ENCODE data around the gene DNALI1. TPM values are rescaled to one million over a fixed set of nuclear protein-coding genes. Genes with fewer than 3 reads are reported as not detected.

Gene DNALI1
- total and polyA plus RNA-seq, 2 experiments from 2014 or later: 5.4 to 25.6 TPM

- H3K36me3 ChIP-seq (ENCODE audit: insufficient read depth): no peaks in the 10 kb centered on the region
- TF ChIP-seq REST (IDR thresholded peaks at IDR 0.05; ENCODE audit: unreplicated experiment) (no peak), CTCF (conservative IDR thresholded peaks at IDR 0.05; ENCODE audit: low read depth in 2 of 2) (peak in 1 of 2 experiments; percentile 18; a peak in 1 of 4 replicates), STAT1 (IDR thresholded peaks at IDR 0.05; ENCODE audit: unreplicated experiment) (no peak)
- H3K4me3 ChIP-seq: no peak overlapping the region
- Mint-ChIP-seq H3K9me3 (no peaks in the 10 kb centered on the region), H3K4me1 (no peaks in the 10 kb centered on the region), H3K36me3 (ENCODE audit: low read depth) (no peaks in the 10 kb centered on the region), H3K27me3 (ENCODE audit: insufficient read depth, low read depth, poor library complexity) (peaks cover 6% of the 10 kb centered on the region), H3K27ac (no peak overlapping the region), H3K4me3 (no peak overlapping the region)
- ATAC-seq: peak; percentile 89
- no peaks in the 10 kb centered on the region for H3F3A ChIP-seq (replicated peaks; ENCODE audit: low read depth)
- H3K27ac ChIP-seq (ENCODE audit: low read depth): no peak overlapping the region
- no peaks in the 10 kb centered on the region for H4K20me1 ChIP-seq (replicated peaks; ENCODE audit: insufficient read depth)
- peak; percentile 48 for DNase-seq (ENCODE audit: low spot score)
- H3K4me2 ChIP-seq: no peak overlapping the region
- H3K27me3 ChIP-seq (ENCODE audit: insufficient read depth): peaks cover 27% of the 10 kb centered on the region; the same call in 1 of the 2 replicates
- peak overlapping the region; percentile 66; the same call in 1 of the 2 replicates for H2AFZ ChIP-seq
- no peaks in the 10 kb centered on the region for H3K4me1 ChIP-seq (ENCODE audit: insufficient read depth)
- H3K79me2 ChIP-seq (replicated peaks; ENCODE audit: insufficient read depth): no peaks in the 10 kb centered on the region
- no peaks in the 10 kb centered on the region for H3K9me2 ChIP-seq (ENCODE audit: insufficient read depth)
Measured at GRCh38 chr1:37605061-37605650, 48.4 kb downstream of the DNALI1 start.

GRCh38 chr1:37605806-37606474 is 49.2 kb downstream of the DNALI1 start:
- H3K36me3 ChIP-seq (ENCODE audit: insufficient read depth): no peaks in the 10 kb centered on the region
- H3F3A ChIP-seq (replicated peaks; ENCODE audit: low read depth): no peaks in the 10 kb centered on the region
- Mint-ChIP-seq H3K27ac (no peak overlapping the region), H3K36me3 (ENCODE audit: low read depth) (no peaks in the 10 kb centered on the region), H3K9me3 (no peaks in the 10 kb centered on the region), H3K27me3 (ENCODE audit: insufficient read depth, low read depth, poor library complexity) (peaks cover 6% of the 10 kb centered on the region), H3K4me3 (no peak overlapping the region), H3K4me1 (no peaks in the 10 kb centered on the region)
- H3K4me3 ChIP-seq: no peak overlapping the region
- no peak for DNase-seq (ENCODE audit: low spot score)
- no peaks in the 10 kb centered on the region for H3K9me2 ChIP-seq (ENCODE audit: insufficient read depth)
- peaks cover 28% of the 10 kb centered on the region; the same call in 1 of the 2 replicates for H3K27me3 ChIP-seq (ENCODE audit: insufficient read depth)
- H3K4me1 ChIP-seq (ENCODE audit: insufficient read depth): no peaks in the 10 kb centered on the region
- no peak overlapping the region for H2AFZ ChIP-seq
- ATAC-seq: no peak
- no peak for TF ChIP-seq STAT1 (IDR thresholded peaks at IDR 0.05; ENCODE audit: unreplicated experiment)
- TF ChIP-seq ZNF462 (CRISPR knock-in tag; IDR thresholded peaks at IDR 0.05): no peak
- no peak for TF ChIP-seq EZH2 (IDR thresholded peaks at IDR 0.05; ENCODE audit: low read depth, unreplicated experiment)
- no peak overlapping the region for H3K4me2 ChIP-seq
- H3K27ac ChIP-seq (ENCODE audit: low read depth): no peak overlapping the region
- no peaks in the 10 kb centered on the region for H3K79me2 ChIP-seq (replicated peaks; ENCODE audit: insufficient read depth)
- H4K20me1 ChIP-seq (replicated peaks; ENCODE audit: insufficient read depth): no peaks in the 10 kb centered on the region

Measured in GM23338 (cell line).